Measurements from ENCODE around the gene FRYL. TPM values are rescaled to one million over a fixed set of nuclear protein-coding genes. Genes with fewer than 3 reads are reported as not detected.

Gene FRYL
- total RNA-seq, 1 experiment from 2014 or later: 28.5 TPM

GRCh38 chr4:48566034-48566384 is 214.1 kb downstream of the FRYL start:
- Histone ChIP-seq H3K4me1 (replicated peaks) (peaks cover 3% of the 10 kb centered on the region; the same call in 1 of the 2 replicates), H3K4me3 (no peak overlapping the region), H3K9me3 (replicated peaks) (no peaks in the 10 kb centered on the region), H3K27ac (no peak overlapping the region), H3K36me3 (peaks cover 5% of the 10 kb centered on the region; the same call in 1 of the 2 replicates), H3K27me3 (replicated peaks) (no peaks in the 10 kb centered on the region)
- no peak for DNase-seq (ENCODE audit: low read depth in 1 of 2, low spot score in 2 of 2)

GRCh38 chr4:48565362-48566033 is 214.6 kb downstream of the FRYL start:
- Histone ChIP-seq H3K27ac (no peak overlapping the region), H3K4me1 (replicated peaks) (no peaks in the 10 kb centered on the region), H3K4me3 (no peak overlapping the region), H3K36me3 (peaks cover 2% of the 10 kb centered on the region; the same call in 1 of the 2 replicates), H3K9me3 (replicated peaks) (no peaks in the 10 kb centered on the region), H3K27me3 (replicated peaks) (no peaks in the 10 kb centered on the region)
- no peak for DNase-seq (ENCODE audit: low read depth in 1 of 2, low spot score in 2 of 2)

GRCh38 chr4:48564151-48564550 is 215.9 kb downstream of the FRYL start:
- Histone ChIP-seq H3K27me3 (replicated peaks) (no peaks in the 10 kb centered on the region), H3K4me3 (no peak overlapping the region), H3K9me3 (replicated peaks) (no peaks in the 10 kb centered on the region), H3K27ac (no peak overlapping the region), H3K4me1 (replicated peaks) (no peaks in the 10 kb centered on the region), H3K36me3 (no peaks in the 10 kb centered on the region)
- no peak for DNase-seq (ENCODE audit: low read depth in 1 of 2, low spot score in 2 of 2)

GRCh38 chr4:48558819-48559218 is 221.3 kb downstream of the FRYL start:
- H3K9me3 ChIP-seq (replicated peaks): no peaks in the 10 kb centered on the region
- peaks cover 10% of the 10 kb centered on the region for H3K36me3 ChIP-seq
- no peak for DNase-seq (ENCODE audit: low read depth in 1 of 2, low spot score in 2 of 2)
- no peaks in the 10 kb centered on the region for H3K27me3 ChIP-seq (replicated peaks)
- no peak overlapping the region for H3K4me3 ChIP-seq
- H3K27ac ChIP-seq: no peak overlapping the region
- H3K4me1 ChIP-seq (replicated peaks): no peaks in the 10 kb centered on the region

- DNase-seq (ENCODE audit: low read depth in 1 of 2, low spot score in 2 of 2): no peak
- H3K36me3 ChIP-seq: peaks cover 13% of the 10 kb centered on the region
- H3K27me3 ChIP-seq (replicated peaks): no peaks in the 10 kb centered on the region
- H3K4me3 ChIP-seq: no peak overlapping the region
- H3K4me1 ChIP-seq (replicated peaks): no peaks in the 10 kb centered on the region
- H3K27ac ChIP-seq: no peak overlapping the region
- H3K9me3 ChIP-seq (replicated peaks): no peaks in the 10 kb centered on the region
These were observed 222.1 kb downstream of the FRYL start for GRCh38 chr4:48558026-48558425.

GRCh38 chr4:48557478-48557877 is 222.6 kb downstream of the FRYL start:
- H3K36me3 ChIP-seq: peaks cover 14% of the 10 kb centered on the region
- no peak overlapping the region for H3K27ac ChIP-seq
- H3K4me3 ChIP-seq: no peak overlapping the region
- H3K4me1 ChIP-seq (replicated peaks): no peaks in the 10 kb centered on the region
- no peak for DNase-seq (ENCODE audit: low read depth in 1 of 2, low spot score in 2 of 2)
- no peaks in the 10 kb centered on the region for H3K27me3 ChIP-seq (replicated peaks)
- H3K9me3 ChIP-seq (replicated peaks): no peaks in the 10 kb centered on the region

GRCh38 chr4:48556268-48556667 is 223.8 kb downstream of the FRYL start:
- H3K4me3 ChIP-seq: no peak overlapping the region
- H3K9me3 ChIP-seq (replicated peaks): no peaks in the 10 kb centered on the region
- H3K27me3 ChIP-seq (replicated peaks): no peaks in the 10 kb centered on the region
- H3K36me3 ChIP-seq: peaks cover 17% of the 10 kb centered on the region
- no peaks in the 10 kb centered on the region for H3K4me1 ChIP-seq (replicated peaks)
- DNase-seq (ENCODE audit: low read depth in 1 of 2, low spot score in 2 of 2): no peak
- no peak overlapping the region for H3K27ac ChIP-seq

GRCh38 chr4:48554606-48555005 is 225.5 kb downstream of the FRYL start:
- Histone ChIP-seq H3K27ac (no peak overlapping the region), H3K27me3 (replicated peaks) (no peaks in the 10 kb centered on the region), H3K36me3 (peaks cover 17% of the 10 kb centered on the region), H3K9me3 (replicated peaks) (no peaks in the 10 kb centered on the region), H3K4me1 (replicated peaks) (no peaks in the 10 kb centered on the region), H3K4me3 (no peak overlapping the region)
- no peak for DNase-seq (ENCODE audit: low read depth in 1 of 2, low spot score in 2 of 2)

GRCh38 chr4:48553720-48554119 is 226.4 kb downstream of the FRYL start:
- Histone ChIP-seq H3K27ac (no peak overlapping the region), H3K27me3 (replicated peaks) (no peaks in the 10 kb centered on the region), H3K36me3 (peaks cover 15% of the 10 kb centered on the region), H3K4me1 (replicated peaks) (no peaks in the 10 kb centered on the region), H3K4me3 (no peak overlapping the region), H3K9me3 (replicated peaks) (no peaks in the 10 kb centered on the region)
- DNase-seq (ENCODE audit: low read depth in 1 of 2, low spot score in 2 of 2): no peak

GRCh38 chr4:48546336-48546735 is 233.7 kb downstream of the FRYL start:
- DNase-seq (ENCODE audit: low read depth in 1 of 2, low spot score in 2 of 2): no peak

GRCh38 chr4:48543796-48544195 is 236.3 kb downstream of the FRYL start:
- no peaks in the 10 kb centered on the region for H3K27me3 ChIP-seq (replicated peaks)
- H3K36me3 ChIP-seq: peaks cover 26% of the 10 kb centered on the region
- DNase-seq (ENCODE audit: low read depth in 1 of 2, low spot score in 2 of 2): no peak
- H3K27ac ChIP-seq: no peak overlapping the region
- no peak overlapping the region for H3K4me3 ChIP-seq
- H3K4me1 ChIP-seq (replicated peaks): no peaks in the 10 kb centered on the region
- H3K9me3 ChIP-seq (replicated peaks): no peaks in the 10 kb centered on the region

More at GRCh38 chr4:48546336-48546735, 233.7 kb downstream of the FRYL start:
- no peaks in the 10 kb centered on the region for H3K9me3 ChIP-seq (replicated peaks)
- peaks cover 23% of the 10 kb centered on the region for H3K36me3 ChIP-seq
- H3K27ac ChIP-seq: no peak overlapping the region
- no peaks in the 10 kb centered on the region for H3K27me3 ChIP-seq (replicated peaks)
- H3K4me1 ChIP-seq (replicated peaks): no peaks in the 10 kb centered on the region
- no peak overlapping the region for H3K4me3 ChIP-seq

GRCh38 chr4:48542888-48543287 is 237.2 kb downstream of the FRYL start:
- no peak for DNase-seq (ENCODE audit: low read depth in 1 of 2, low spot score in 2 of 2)
- Histone ChIP-seq H3K9me3 (replicated peaks) (no peaks in the 10 kb centered on the region), H3K36me3 (peaks cover 26% of the 10 kb centered on the region)

GRCh38 chr4:48539597-48539996 is 240.5 kb downstream of the FRYL start:
- H3K9me3 ChIP-seq (replicated peaks): no peaks in the 10 kb centered on the region
- no peak overlapping the region for H3K27ac ChIP-seq
- no peak overlapping the region for H3K4me3 ChIP-seq
- no peaks in the 10 kb centered on the region for H3K4me1 ChIP-seq (replicated peaks)
- peaks cover 15% of the 10 kb centered on the region for H3K36me3 ChIP-seq
- H3K27me3 ChIP-seq (replicated peaks): no peaks in the 10 kb centered on the region
- DNase-seq (ENCODE audit: low read depth in 1 of 2, low spot score in 2 of 2): no peak

More at GRCh38 chr4:48542888-48543287, 237.2 kb downstream of the FRYL start:
- H3K27ac ChIP-seq: no peak overlapping the region
- no peaks in the 10 kb centered on the region for H3K27me3 ChIP-seq (replicated peaks)
- H3K4me3 ChIP-seq: no peak overlapping the region
- no peaks in the 10 kb centered on the region for H3K4me1 ChIP-seq (replicated peaks)

- no peak overlapping the region for H3K27ac ChIP-seq
- H3K4me1 ChIP-seq (replicated peaks): no peaks in the 10 kb centered on the region
- no peak for DNase-seq (ENCODE audit: low read depth in 1 of 2, low spot score in 2 of 2)
- no peak overlapping the region for H3K4me3 ChIP-seq
- H3K27me3 ChIP-seq (replicated peaks): no peaks in the 10 kb centered on the region
- H3K9me3 ChIP-seq (replicated peaks): no peaks in the 10 kb centered on the region
- H3K36me3 ChIP-seq: peaks cover 12% of the 10 kb centered on the region
These were observed 241.7 kb downstream of the FRYL start for GRCh38 chr4:48538358-48538757.

- H3K27ac ChIP-seq: no peak overlapping the region
- H3K27me3 ChIP-seq (replicated peaks): no peaks in the 10 kb centered on the region
- no peak for DNase-seq (ENCODE audit: low read depth in 1 of 2, low spot score in 2 of 2)
- H3K36me3 ChIP-seq: peaks cover 13% of the 10 kb centered on the region
- H3K4me1 ChIP-seq (replicated peaks): no peaks in the 10 kb centered on the region
- H3K4me3 ChIP-seq: no peak overlapping the region
- no peaks in the 10 kb centered on the region for H3K9me3 ChIP-seq (replicated peaks)
These were observed 253.7 kb downstream of the FRYL start for GRCh38 chr4:48526406-48526805.
